PC-9 (cell line): ENCODE data around the gene DCP1B.

Source experiments
- CTCF ChIP-seq: fragments of 200-600 bp; sonication (generic); conservative IDR thresholded peaks from 2 replicates; pipeline ENCODE4 v1.6.1; 2017; ENCODE audit warnings: mixed run types, antibody characterized with exemption, mild to moderate bottlenecking, moderate library complexity
- EZH2 ChIP-seq: fragments of 200-600 bp; sonication (generic); IDR thresholded peaks from 2 replicates; pipeline ENCODE4 v1.8.0; 2017; ENCODE audit warnings: antibody characterized with exemption, low read depth

- TF ChIP-seq EZH2 (no peak), CTCF (no peak)
These were observed 72.6 kb downstream of the DCP1B start for GRCh38 chr12:1931642-1932041.
